ENCODE measurements around the gene ATXN7. TPM values are rescaled to one million over a fixed set of nuclear protein-coding genes. Genes with fewer than 3 reads are reported as not detected.

Gene ATXN7
- total and polyA plus RNA-seq, 10 of the 15 experiments (the other 5 are each of a cell fraction or from before 2014, with no cell fraction given) = 0.83 to 24.6 (median 8.5) TPM

DNA sequence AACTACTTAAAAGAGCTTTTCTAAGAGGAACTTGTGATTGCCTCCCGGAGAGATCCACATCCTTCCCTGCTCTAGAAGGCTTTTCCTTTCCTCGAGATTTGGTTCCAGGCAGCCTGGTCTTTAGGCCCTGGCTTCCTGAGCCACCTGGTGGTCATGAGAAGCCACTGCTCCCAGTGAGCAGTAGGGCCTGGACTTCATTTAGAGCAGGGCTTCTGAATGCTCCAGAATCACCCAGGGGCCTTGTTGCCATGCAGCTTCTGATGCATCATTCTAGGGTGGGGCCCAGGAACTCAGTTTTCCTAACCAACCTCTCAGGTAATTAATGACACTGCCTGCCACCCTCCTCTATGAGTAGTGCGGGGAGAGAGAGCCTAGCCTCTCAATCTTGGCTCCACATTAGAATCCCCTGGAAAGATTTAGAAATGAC, 130.0 kb downstream of the ATXN7 start:
- in situ Hi-C loops (cut with MboI) = loop anchor here (5.0 kb wide), 1 partner anchor 641 kb away; no protein-coding TSS in a partner anchor
- no peak for TF ChIP-seq EZH2 (IDR thresholded peaks at IDR 0.05; ENCODE audit: borderline replicate concordance, control insufficient read depth, low read depth, low read length)
- TF ChIP-seq YY1 (IDR thresholded peaks at IDR 0.05; ENCODE audit: low read depth, low read length) = peak; percentile 54; the same call in 1 of the 2 replicates
- TF ChIP-seq, protein P1, sequence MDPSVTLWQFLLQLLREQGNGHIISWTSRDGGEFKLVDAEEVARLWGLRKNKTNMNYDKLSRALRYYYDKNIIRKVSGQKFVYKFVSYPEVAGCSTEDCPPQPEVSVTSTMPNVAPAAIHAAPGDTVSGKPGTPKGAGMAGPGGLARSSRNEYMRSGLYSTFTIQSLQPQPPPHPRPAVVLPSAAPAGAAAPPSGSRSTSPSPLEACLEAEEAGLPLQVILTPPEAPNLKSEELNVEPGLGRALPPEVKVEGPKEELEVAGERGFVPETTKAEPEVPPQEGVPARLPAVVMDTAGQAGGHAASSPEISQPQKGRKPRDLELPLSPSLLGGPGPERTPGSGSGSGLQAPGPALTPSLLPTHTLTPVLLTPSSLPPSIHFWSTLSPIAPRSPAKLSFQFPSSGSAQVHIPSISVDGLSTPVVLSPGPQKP (IDR thresholded peaks at IDR 0.05; ENCODE audit: low read depth, low read length) = no peak
- TF ChIP-seq CBX3 (IDR thresholded peaks at IDR 0.05; ENCODE audit: borderline replicate concordance, low read depth) = no peak
- no peak for TF ChIP-seq SUPT20H (IDR thresholded peaks at IDR 0.05; ENCODE audit: borderline replicate concordance, control insufficient read depth, low read depth, low read length)
- no peak for TF ChIP-seq BCL11A (IDR thresholded peaks at IDR 0.05; ENCODE audit: low read depth, low read length)
- TF ChIP-seq NFXL1 (IDR thresholded peaks at IDR 0.05; ENCODE audit: borderline replicate concordance) = 0 out of 2 replicates have a peak, but pooled peaks have one; percentile 7
- TF ChIP-seq RFX5 (IDR thresholded peaks at IDR 0.05; ENCODE audit: low read depth, low read length) = no peak
- no peak for TF ChIP-seq MTA2 (IDR thresholded peaks at IDR 0.05; ENCODE audit: low read depth)
- no peak for TF ChIP-seq ASH2L (IDR thresholded peaks at IDR 0.05; ENCODE audit: borderline replicate concordance, low read depth)
- TF ChIP-seq POLR2AphosphoS5 (IDR thresholded peaks at IDR 0.05; ENCODE audit: low read length) = no peak
- TF ChIP-seq POLR2A (IDR thresholded peaks at IDR 0.05; ENCODE audit: low read depth, low read length) = no peak
- TF ChIP-seq, protein P2, sequence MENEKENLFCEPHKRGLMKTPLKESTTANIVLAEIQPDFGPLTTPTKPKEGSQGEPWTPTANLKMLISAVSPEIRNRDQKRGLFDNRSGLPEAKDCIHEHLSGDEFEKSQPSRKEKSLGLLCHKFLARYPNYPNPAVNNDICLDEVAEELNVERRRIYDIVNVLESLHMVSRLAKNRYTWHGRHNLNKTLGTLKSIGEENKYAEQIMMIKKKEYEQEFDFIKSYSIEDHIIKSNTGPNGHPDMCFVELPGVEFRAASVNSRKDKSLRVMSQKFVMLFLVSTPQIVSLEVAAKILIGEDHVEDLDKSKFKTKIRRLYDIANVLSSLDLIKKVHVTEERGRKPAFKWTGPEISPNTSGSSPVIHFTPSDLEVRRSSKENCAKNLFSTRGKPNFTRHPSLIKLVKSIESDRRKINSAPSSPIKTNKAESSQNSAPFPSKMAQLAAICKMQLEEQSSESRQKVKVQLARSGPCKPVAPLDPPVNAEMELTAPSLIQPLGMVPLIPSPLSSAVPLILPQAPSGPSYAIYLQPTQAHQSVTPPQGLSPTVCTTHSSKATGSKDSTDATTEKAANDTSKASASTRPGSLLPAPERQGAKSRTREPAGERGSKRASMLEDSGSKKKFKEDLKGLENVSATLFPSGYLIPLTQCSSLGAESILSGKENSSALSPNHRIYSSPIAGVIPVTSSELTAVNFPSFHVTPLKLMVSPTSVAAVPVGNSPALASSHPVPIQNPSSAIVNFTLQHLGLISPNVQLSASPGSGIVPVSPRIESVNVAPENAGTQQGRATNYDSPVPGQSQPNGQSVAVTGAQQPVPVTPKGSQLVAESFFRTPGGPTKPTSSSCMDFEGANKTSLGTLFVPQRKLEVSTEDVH (IDR thresholded peaks at IDR 0.05; ENCODE audit: low read depth, partially characterized antibody) = no peak
- TF ChIP-seq, protein P3, sequence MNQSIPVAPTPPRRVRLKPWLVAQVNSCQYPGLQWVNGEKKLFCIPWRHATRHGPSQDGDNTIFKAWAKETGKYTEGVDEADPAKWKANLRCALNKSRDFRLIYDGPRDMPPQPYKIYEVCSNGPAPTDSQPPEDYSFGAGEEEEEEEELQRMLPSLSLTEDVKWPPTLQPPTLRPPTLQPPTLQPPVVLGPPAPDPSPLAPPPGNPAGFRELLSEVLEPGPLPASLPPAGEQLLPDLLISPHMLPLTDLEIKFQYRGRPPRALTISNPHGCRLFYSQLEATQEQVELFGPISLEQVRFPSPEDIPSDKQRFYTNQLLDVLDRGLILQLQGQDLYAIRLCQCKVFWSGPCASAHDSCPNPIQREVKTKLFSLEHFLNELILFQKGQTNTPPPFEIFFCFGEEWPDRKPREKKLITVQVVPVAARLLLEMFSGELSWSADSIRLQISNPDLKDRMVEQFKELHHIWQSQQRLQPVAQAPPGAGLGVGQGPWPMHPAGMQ (IDR thresholded peaks at IDR 0.05; ENCODE audit: borderline replicate concordance) = no peak
- no peak for TF ChIP-seq JUND (IDR thresholded peaks at IDR 0.05; ENCODE audit: low read depth, low read length)
- TF ChIP-seq BRCA1 (IDR thresholded peaks at IDR 0.05; ENCODE audit: low read depth, low read length) = no peak
- TF ChIP-seq TCF12 (IDR thresholded peaks at IDR 0.05; ENCODE audit: low read depth, low read length) = no peak
- TF ChIP-seq BHLHE40 (IDR thresholded peaks at IDR 0.05; ENCODE audit: borderline replicate concordance in 1 of 2, low read depth in 2 of 2, low read length in 1 of 2) = no peak
- TF ChIP-seq RUNX3 (IDR thresholded peaks at IDR 0.05; ENCODE audit: low read length) = peak; percentile 25; the same call in 1 of the 2 replicates
- no peak for TF ChIP-seq LARP7 (IDR thresholded peaks at IDR 0.05)
- TF ChIP-seq BMI1 (IDR thresholded peaks at IDR 0.05; ENCODE audit: borderline replicate concordance) = no peak

More for the DNA sequence above, 130.0 kb downstream of the ATXN7 start:
- ChIA-PET POLR2A (interaction anchor here (0.6 to 1.4 kb wide), 2 partner anchors 15 to 32 kb away, joined by 3 read pairs; no protein-coding TSS in a partner anchor), SMC1A (ENCODE audit: uncharacterized antibody, unreplicated experiment) (interaction anchor here (0.6 to 3.0 kb wide), 9 partner anchors 11 to 572 kb away, joined by 3 to 18 read pairs (median 4); no protein-coding TSS in a partner anchor), CTCF (interaction anchor here (0.7 to 8.0 kb wide), 19 partner anchors 9 to 643 kb away, joined by 3 to 154 read pairs (median 7); partner anchors contain the start of genes C3orf49 and PSMD6), RAD21 (ENCODE audit: unreplicated experiment) (interaction anchor here (0.8 to 2.5 kb wide), 7 partner anchors 18 to 642 kb away, joined by 3 to 6 read pairs (median 4); no protein-coding TSS in a partner anchor)
- H3K4me2 ChIP-seq (ENCODE audit: control insufficient read depth, insufficient read depth) = no peak overlapping the region
- ATAC-seq = peak; percentile 98
- no peak overlapping the region for H3K4me3 ChIP-seq
- H2AFZ ChIP-seq (ENCODE audit: control insufficient read depth, low read depth, low read length) = no peak overlapping the region
- peaks cover 22 to 27% of the 10 kb centered on the region in 2 experiments for H3K36me3 ChIP-seq (ENCODE audit: control insufficient read depth in 2 of 2, insufficient read depth in 2 of 2, low read length in 1 of 2)
- intact Hi-C loops (cut with micrococcal nuclease; ENCODE audit: unreplicated experiment) = loop anchor here (2.0 kb wide), 2 partner anchors 25 to 643 kb away; no protein-coding TSS in a partner anchor
- H3K9me3 ChIP-seq (replicated peaks; ENCODE audit: control insufficient read depth, insufficient read depth, low read length) = no peaks in the 10 kb centered on the region
- H4K20me1 ChIP-seq (ENCODE audit: control insufficient read depth, insufficient read depth) = no peaks in the 10 kb centered on the region
- no peaks in the 10 kb centered on the region for H3K27me3 ChIP-seq (replicated peaks in 1 of 2; ENCODE audit: control insufficient read depth in 2 of 2, insufficient read depth in 2 of 2, low read length in 1 of 2)
- no peaks in the 10 kb centered on the region for H3K79me2 ChIP-seq (ENCODE audit: control insufficient read depth, insufficient read depth, low read length)
- H3K27ac ChIP-seq (ENCODE audit: control insufficient read depth, insufficient read depth) = no peak overlapping the region
- H3K4me1 ChIP-seq (ENCODE audit: control insufficient read depth, insufficient read depth, low read length) = no peaks in the 10 kb centered on the region
- FAIRE-seq = peak; percentile 72
- 56% methylated on average over 3 of the region's 3 CpGs for WGBS (ENCODE audit: insufficient coverage, insufficient replicate concordance, low lambda C conversion rate, missing lambda C conversion rate)
- DNase-seq (ENCODE audit: low read depth, low spot score) = no peak
- no TSS peak for BruUV-seq (replicated peaks)
- no peak overlapping the region for H3K9ac ChIP-seq (ENCODE audit: control insufficient read depth, insufficient read depth, low read length)

Data from GM12878 (cell line).